ENCODE results near the gene HIKESHI.
A peak's percentile ranks its signal among the peaks of the same experiment; 100 is the strongest.
"Not testable (repeated sequence)": the region's sequence is repeated elsewhere in the genome, so short reads cannot be mapped to it uniquely, and the experiment has no call there.

Gene HIKESHI

DNA sequence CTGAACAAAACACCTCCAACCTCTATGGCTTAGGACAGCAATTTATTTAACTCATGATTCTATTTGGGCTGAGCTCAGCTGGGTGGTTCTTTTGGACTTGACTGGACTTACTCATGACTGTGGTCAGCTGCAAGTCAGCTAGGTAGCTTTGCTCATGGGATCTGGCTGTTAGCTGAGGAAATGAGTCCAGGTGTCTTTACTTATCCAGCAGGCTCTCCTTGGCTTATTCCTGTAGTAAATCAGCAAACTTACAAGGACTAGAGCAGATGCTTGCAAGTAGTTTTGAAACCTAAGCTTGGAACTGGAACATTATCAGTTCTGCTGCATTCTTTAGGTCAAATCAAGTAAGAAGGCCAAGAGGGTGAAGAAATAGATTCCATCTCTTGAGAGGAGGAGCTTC is 8.0 kb upstream of the HIKESHI start:
- no peak for DNase-seq

DNA sequence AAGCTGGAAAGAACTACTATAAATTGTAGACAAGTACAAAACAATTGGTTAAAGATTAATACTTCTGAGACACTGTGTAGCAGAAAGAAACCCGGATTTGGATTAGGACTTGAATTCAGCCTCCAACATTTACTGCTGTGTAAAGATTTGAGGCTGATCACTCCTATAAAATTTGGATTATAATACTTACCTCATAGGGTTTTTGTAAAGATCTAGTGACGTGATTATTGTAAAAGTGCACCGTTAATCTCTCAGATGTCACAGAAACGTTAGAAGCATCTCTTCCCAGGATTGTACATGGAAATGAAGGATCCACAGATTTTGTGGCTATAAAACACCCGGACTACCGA is 323 bp upstream of the HIKESHI start:
- no peak for DNase-seq

DNA sequence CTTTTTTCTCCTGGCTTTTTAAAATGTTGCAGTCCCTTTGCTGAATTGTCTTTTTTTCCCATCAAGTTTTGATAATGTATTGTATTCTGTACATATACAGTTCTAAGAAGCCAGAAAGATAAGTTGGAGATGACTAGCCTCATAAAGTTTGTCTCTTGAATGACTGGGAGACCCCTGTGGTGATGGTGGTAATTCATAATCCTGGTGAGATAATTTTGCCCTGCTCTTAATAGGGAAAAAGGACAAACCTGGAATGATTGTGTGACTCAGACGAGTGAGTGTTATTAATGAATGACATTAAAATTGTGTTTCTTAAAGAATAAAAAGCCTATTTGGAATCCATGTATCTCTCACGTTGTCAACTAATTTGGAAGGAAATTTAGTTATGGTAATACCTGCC is 1.2 kb downstream of the HIKESHI start:
- DNase-seq = no peak

DNA sequence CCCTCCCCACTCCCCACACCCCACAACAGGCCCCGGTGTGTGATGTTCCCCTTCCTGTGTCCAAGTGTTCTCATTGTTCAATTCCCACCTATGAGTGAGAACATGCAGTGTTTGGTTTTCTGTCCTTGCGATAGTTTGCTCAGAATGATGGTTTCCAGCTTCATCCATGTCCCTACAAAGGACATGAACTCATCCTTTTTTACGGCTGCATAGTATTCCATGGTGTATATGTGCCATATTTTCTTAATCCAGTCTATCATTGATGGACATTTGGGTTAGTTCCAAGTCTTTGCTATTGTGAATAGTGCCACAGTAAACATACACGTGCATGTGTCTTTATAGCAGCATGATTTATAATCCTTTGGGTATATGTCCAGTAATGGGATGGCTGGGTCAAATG is 6.7 kb downstream of the HIKESHI start:
- not testable (repeated sequence) for DNase-seq

DNA sequence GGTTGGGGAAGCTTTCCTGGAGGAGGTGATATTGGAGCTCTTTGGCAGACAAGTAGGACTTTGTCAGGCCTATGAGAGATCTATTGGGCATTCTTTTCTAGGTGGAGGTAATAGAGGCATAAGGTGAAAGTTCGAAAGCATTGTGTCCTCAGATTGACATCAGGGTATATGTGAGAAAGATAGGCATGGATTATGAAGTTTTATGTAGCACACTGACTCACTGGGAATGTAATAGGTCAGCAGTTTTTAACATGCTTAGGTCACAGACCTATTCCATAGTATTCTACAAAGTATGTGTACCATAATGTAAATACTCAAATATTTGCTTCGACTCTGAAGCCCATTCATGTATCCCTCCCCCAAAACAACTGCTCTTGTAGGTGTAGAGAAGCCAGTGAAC is 11.8 kb downstream of the HIKESHI start:
- no peak for DNase-seq

DNA sequence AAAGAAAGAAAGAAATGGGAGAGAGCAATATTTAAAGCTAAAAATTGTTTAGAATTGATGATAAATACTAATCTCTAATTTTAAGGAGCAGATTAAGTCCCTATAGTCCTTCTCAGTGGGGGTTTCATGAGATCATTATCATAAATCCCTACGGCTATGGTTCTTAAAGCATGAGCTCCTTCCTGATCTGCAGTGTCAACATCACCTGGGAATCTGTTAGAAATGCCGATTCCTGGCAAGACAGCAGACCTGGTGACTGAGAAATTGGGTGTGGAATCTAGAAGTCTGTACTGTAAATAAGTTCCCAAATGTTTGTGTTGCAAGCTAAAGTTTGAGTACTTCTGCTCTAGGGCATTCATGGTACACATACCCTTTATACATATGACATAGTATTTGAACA is 12.6 kb downstream of the HIKESHI start:
- no peak for DNase-seq

DNA sequence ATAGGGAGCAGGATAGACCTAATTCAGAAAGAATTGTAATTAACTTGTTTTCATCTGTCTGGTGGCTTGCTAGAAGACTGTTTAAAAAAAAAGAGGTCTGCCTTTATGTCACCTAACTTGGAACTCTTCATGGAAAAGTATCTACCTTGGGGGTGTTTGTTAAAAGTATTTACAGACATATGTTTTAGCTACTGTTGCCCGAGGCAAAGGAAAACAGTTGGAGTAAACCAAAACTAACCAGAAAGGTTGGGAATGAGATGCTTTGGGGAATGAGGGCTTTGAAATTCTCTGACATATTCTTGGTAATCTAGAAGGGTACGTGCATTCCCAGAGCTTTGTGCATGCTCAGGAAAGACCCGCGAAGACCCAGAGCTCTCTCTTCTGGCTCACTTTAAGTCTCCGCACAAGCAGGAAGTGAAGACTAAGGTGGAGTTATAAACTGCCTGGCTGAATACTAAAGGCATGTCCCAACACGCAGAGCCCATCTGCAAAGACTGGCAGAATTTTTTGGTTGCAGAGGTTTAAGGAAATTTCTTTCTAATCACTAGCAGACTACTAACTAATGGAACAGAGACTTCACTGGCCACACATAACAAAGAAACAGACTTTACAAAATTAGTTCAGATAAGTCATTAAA is 33.2 kb downstream of the HIKESHI start:
- DNase-seq = no peak

DNA sequence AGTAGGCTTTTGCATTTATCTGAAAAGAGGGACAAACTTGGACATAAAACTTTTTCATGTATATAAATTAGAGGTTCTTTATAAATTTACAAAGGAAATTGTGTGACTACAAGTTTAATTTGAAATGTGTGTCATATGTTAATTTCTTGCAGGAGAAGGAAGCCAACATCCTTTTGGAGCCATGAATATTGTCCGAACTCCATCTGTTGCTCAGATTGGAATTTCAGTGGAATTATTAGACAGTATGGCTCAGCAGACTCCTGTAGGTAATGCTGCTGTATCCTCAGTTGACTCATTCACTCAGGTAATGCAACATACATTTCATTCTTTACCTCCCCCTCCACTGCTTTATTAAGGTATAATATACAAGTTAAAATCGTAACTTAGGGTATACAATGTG is 35.2 kb downstream of the HIKESHI start:
- DNase-seq = no peak

DNA sequence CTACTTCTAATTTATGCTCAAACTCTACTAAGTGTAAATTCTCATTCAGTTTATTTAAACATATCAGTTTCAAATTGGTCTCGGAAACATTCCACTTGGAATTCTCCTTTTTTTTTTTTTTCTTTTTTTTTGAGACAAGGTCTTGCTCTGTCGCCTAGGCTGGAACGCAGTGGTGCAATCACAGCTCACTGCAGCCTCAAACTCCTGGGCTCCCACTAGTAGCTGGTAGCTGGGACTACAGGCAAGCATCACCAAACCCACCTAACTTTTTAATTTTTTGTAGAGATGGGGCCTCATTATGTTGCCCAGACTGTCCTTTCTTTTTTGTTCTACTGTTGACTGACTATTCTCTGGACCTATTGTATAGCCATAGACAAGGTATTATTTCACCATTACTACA is 39.3 kb downstream of the HIKESHI start:
- no peak for DNase-seq

DNA sequence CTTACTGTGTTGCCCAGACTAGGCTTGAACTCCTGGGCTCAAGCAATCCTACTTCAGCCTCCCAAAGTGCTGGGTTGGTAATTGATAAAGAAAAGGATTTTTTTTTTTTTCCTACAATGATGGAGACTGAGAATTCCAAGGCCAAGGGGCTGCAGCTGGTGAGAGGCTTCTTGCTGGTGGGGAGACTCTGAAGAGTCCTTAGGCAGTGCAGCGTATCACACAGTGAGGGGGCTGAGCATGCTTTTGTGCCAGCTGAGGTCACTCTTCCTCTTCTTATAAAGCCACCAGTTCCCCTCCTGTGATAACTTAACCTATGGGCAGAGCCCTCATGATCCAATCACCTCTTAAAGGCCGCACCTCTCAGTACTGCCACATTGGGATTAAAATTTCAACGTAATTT is 44.5 kb downstream of the HIKESHI start:
- peak; percentile 4 for DNase-seq

DNA sequence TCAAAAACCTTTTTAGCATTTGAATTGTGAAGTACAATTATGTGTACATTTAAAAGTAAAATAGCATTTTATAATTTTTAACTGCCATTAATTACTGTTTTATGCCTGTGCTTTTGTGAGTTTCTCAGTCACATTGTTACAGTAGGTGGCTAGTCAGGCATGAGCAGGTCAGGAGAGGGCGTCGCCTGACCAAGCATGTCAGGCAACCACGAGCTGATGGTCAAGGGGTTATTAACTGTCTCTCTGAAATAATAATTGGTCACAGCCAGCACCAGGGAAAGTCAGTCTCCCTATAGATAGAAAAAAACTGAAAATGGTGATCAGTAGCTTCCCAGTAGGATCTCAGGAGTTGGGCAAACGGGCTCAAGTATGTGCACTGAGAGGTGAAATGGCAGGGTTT is 53.2 kb downstream of the HIKESHI start:
- no peak for DNase-seq

DNA sequence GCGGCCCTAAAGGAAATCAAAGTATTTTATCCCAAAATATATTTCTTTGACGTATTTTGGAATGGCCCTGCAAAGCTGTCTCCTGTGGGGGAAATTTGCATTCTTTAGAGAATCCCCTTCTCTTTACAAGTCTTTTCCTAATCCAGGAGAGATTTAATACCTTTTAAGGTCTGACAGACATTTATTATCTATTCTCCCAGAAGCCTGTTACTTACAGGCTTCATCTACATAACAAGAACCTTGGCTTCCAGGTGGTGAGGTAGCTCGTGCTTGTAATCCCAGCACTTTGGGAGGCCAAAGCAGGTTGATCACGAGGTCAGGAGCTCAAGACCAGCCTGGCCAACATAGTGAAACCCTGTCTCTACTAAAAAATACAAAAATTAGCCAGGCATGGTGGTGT is 55.4 kb downstream of the HIKESHI start:
- not testable (repeated sequence) for DNase-seq

DNA sequence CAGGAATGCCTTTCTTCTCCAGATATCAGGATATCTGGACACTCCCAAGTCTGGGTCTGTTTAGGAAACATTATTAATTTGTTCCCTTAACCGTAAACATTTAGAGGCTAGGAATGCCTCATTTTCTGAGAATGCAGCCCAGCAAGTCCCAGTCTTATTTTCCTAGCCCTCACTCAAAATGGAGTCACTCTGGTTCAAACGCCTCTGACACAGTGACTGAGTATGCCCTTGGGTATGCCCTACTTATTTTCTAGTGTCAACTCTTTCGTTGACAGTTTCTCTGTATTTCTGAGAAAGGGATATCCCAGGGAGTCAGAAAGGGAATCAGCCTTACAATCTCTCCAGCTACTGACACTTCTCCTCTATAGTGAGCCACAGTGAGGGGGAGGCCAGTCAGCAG is 56.7 kb downstream of the HIKESHI start:
- DNase-seq = no peak

DNA sequence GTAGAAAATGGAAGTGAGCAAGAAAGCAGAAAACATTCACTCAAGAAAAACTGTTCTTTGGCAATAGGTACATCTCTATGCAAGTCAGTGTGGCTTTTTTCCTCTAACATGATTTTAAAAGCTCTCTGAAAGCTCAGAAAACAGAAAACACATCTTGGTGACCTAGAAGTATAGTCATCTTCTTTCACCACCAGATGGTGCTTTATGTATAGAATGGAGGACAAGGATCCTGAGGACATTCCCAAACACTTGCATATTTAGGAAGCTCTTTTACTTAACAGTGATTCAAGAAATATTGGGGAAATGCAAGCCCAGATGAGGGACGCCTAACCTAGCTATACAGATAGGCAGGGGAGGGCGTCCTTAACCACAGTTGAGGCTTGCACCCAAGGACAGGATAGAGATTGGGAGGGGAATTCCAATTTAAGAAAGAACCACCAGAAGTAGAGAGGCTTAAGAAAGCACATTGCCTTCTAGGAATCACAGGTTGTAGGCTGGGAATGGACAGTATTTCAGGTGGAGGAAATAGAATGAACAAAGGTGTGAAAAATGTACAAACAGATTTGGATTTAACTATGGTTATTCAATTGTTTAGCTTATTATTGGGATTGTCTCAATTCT is 58.8 kb downstream of the HIKESHI start:
- no peak for DNase-seq

DNA sequence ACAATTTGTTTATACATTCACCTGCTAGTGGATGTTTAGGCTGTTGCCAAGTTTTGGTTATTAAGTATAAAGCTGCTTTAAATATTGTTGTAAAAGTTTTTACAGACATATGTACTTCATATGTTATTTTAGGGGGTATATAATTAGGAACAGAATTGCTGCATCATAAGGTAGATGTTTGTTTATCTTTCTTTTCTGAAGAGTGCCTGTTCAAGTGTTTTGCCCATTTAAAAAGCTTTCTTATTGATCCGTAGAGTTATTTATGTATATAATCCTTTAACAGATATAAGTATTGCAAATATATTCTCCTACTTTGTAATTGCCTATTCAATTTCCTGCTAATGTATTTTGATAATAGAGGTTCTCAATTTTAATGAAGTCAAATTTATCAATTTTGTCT is 61.4 kb downstream of the HIKESHI start:
- DNase-seq = no peak

DNA sequence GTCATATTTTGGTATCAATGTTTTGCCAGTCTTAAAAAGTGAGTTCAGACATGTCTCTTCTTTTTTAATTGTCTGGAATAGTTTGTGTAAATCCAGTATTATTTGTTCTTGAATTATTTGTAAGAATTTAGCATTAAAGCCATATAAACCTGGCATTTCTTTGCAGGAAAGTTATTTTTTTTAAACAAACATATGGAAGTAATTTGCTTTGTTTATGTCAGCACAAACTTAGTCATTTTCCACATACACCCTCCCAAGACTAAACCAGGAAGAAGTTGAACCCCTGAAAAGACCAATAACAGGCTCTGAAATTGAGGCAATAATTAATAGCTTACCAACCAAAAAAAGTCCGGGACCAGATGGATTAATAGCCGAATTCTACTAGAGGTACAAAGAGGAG is 63.5 kb downstream of the HIKESHI start:
- no peak for DNase-seq

DNA sequence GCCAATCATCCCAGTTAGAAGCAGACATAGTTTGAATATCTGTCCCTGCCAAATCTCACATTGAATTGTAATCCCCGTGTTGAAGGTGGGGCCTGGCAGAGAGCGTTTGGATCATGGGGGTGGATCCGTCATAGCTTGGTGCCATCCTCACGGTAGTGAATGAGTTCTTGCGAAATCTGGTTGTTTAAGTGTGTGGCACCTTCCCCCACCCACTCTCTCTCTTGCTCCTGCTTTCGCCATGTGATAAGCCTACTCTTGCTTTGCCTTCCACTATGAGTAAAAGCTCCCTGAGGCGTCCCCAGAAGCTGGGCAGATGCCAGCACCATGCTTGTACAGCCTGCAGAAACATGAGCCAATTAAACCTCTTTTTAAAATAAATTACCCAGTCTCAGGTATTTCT is 67.6 kb downstream of the HIKESHI start:
- no peak for DNase-seq

DNA sequence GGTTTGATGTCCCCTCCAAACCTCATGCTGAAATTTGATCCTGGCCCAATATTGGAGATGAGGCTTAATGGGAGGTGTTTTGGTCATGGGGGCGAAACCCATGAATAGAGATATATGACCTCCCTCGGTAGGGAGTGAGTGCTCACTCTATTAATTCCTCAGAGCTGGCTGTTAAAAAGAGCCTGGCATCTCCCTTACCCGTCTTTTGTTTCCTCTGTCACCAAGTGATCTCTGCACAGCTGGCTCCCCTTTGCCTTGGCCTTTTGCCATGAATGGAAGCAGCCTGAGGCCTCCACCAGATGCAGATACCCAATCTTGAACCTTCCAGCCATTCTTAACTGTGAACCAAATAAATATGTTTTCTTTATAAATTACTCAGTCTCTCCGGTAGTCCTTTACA is 68.1 kb downstream of the HIKESHI start:
- DNase-seq = no peak

DNA sequence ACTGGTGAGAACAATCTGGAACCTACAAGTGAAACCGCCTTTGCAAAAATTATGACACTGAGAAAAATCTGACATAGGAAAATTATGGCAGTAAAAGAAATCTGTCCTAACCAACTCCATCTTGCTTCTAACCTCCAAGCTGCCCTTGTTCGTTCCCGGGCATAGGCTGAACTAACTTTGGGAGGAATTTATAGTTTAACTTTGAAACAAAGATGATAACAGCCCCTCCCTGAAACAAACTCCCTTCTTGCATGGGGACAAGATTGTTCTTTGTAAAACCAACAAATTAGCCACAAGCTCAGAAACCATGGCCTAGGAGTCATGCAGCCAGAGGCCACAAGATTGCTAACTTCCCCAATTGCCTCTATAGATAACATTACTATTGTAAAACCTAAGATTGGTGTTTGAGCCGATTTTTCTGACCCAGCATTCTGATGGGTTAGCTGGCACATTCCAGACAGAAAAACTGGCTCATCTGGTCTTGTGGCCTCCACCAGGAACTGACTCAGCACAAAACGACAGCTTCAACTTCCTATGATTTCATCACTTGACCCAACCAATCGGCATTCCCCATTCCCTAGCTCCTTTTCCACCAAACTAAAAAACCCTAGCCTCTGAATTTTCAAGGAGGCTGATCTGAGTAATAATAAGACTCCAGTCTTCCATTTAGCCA is 69.0 kb downstream of the HIKESHI start:
- DNase-seq = no peak

DNA sequence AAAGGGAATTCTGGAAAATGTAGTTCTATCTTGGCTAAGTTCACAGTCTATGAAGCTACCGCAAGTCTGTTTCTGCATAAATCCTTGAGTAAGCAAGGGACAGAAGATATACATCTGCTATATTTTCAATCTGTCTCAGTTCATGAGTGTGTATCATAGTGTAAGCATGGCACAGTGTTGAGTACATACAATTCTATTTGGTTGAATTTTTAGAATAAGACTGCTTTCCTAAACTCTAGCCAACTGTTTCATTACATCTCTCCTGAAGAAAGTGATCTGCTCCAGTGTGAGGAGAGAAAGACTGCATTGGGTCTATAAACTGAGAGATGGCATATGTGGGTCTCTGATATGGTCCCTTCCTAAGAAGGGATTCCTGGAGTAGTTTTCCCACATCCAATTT is 70.0 kb downstream of the HIKESHI start:
- DNase-seq = no peak

DNA sequence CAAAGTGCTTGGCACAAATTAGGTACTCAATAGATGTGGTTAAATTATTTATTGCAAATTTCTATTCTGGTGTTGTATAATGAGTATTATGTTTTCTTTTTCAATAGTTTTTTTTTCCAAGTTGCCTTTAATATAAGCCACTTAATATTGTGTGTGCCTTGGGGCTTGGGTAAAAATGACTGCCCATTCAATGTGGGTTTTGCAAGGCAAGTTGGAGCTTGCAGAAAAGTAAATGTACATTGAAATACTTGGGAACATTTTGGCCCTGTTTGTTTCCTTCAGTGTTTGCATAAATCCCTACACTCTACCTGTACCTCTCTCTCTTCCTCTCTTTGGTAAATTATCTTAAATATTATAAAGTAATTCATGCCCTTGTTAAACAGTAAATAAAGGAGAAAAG is 70.5 kb downstream of the HIKESHI start:
- no peak for DNase-seq

DNA sequence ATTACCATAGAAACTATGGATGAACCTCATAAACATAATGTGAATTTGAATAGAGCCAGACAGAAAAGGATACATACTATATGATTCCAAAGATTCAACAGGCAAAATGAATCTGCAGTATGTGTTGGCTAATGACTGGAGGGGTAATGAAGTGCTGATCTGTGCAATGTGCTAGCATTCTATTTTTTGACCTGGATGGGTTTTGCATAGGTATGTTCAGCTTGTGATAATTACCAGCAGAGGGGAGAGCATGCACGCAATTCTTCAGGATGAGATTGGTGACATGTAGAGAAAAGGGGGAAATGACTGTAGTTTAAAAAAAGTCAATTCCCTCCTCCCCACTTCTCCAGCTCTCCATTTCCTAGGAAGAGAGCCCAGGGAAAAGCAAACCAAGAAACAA is 72.0 kb downstream of the HIKESHI start:
- DNase-seq = no peak

DNA sequence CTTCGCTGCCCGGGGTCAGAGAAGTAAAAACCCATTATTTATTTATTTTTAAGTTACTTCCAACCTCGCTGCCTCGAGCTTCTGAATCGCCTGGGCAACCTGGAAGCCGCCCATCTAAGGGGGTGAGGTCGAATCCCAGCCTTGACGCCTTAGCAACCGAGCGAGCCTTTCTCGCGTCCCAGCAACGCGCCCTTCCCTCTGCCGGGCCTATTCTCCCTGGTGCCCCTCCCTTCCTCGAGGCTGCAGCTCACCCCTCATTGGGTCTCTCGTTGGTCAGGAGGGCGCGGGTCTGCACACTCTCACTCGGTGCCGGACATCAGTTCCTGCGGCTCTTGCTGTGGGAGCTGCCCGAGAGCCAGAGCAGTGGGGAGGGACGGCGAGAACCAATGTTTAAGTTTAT is 72.5 kb downstream of the HIKESHI start, which contains the start of gene CCDC81:
CCDC81 (plus strand) TSS at position 302 of the 400 bp plus-strand sequence. CDS start 277 bp downstream, outside the sequence.
- DNase-seq = no peak

DNA sequence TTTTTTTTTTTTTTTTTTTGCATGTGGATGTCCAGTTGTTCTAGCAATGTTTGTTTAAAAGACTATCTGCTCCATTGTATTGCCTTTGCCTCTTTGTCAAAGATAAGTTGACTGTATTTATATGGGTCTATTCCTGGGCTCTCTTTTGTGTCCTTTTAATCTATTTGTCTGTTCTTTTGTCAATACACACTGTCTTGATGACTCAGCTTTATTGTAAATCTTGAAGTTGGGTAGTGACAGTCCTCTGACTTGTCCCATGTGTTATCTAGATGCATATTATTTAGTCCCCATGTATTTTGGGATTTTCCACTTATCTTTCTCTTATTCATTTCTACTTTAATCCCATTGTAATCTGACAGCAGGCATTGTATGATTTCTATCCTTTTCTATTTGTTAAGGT is 75.9 kb downstream of the HIKESHI start:
- no peak for DNase-seq

All from GDM1 (cell line).